AG04449 (cell line): Measurements from ENCODE around the gene TP73.

Source experiments
- CTCF ChIA-PET: fragments of 350-600 bp; formaldehyde crosslinking; extraction: SDS; loops from one replicate; lab custom pipeline; 2021; ENCODE audit warnings: antibody characterized with exemption; lab: Yijun Ruan, JAX
- POLR2A ChIA-PET: fragments of 400-600, 350-600 bp; formaldehyde crosslinking; extraction: SDS; loops from one replicate; lab custom pipeline; 2020; ENCODE audit warnings: antibody characterized with exemption, inconsistent platforms; lab: Yijun Ruan, JAX
- DNase-seq: peaks from one replicate; pipeline ENCODE4 v3.0.0-alpha.2; 2010; ENCODE audit warnings: low read depth, low spot score
- H3K4me3 ChIP-seq: 2 replicates; pipeline ENCODE4 v1.5.1; 2011; ENCODE audit warnings: low read depth, mild to moderate bottlenecking, control low read depth, low read length
- TF ChIP-seq, protein P1 (sequence below): IDR thresholded peaks from one replicate; pipeline ENCODE4 v1.5.1; 2011; ENCODE audit warnings: mild to moderate bottlenecking, moderate library complexity, low read length, control low read depth, inconsistent platforms; ENCODE audit not compliant: insufficient read depth; ENCODE audit errors: missing control alignments

The TP73 gene

DNA sequence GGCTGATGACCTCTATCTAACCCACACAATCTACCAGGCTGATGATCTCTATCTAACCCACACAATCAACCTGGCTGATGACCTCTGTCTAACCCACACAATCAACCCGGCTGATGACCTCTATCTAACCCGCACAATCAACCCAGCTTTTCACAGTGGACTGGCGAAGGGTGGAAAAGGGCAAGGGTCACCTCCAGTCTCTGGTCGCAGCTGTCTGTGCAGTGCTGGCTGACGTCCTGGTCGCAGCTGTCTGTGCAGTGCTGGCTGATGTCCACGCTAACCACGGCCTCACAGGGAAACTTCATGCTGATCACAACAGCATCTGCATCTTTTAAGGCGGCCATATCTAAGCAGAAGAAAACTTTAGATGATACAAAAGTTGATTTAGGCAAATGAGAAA is 87.7 kb downstream of the TP73 start:
- no peak overlapping the region for H3K4me3 ChIP-seq
- DNase-seq, result no peak
- POLR2A ChIA-PET, result no interaction called here
- CTCF ChIA-PET, result interaction anchor here (1.1 to 1.3 kb wide), 3 partner anchors 15 to 44 kb away, joined by 3 read pairs; no protein-coding TSS in a partner anchor
- TF ChIP-seq, protein P1, sequence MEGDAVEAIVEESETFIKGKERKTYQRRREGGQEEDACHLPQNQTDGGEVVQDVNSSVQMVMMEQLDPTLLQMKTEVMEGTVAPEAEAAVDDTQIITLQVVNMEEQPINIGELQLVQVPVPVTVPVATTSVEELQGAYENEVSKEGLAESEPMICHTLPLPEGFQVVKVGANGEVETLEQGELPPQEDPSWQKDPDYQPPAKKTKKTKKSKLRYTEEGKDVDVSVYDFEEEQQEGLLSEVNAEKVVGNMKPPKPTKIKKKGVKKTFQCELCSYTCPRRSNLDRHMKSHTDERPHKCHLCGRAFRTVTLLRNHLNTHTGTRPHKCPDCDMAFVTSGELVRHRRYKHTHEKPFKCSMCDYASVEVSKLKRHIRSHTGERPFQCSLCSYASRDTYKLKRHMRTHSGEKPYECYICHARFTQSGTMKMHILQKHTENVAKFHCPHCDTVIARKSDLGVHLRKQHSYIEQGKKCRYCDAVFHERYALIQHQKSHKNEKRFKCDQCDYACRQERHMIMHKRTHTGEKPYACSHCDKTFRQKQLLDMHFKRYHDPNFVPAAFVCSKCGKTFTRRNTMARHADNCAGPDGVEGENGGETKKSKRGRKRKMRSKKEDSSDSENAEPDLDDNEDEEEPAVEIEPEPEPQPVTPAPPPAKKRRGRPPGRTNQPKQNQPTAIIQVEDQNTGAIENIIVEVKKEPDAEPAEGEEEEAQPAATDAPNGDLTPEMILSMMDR, result no peak

- no peak overlapping the region for H3K4me3 ChIP-seq
- POLR2A ChIA-PET, result no interaction called here
- CTCF ChIA-PET, result interaction anchor here (1.3 kb wide), 1 partner anchor 20 kb away, joined by 3 read pairs; no protein-coding TSS in a partner anchor
- TF ChIP-seq, protein P1, result no peak
- DNase-seq, result no peak
These were observed 88.4 kb downstream of the TP73 start for GRCh38 chr1:3740752-3741151.

GRCh38 chr1:3741566-3742438 is 89.5 kb downstream of the TP73 start:
- CTCF ChIA-PET, result interaction anchor here (1.0 kb wide), 1 partner anchor 17 kb away, joined by 4 read pairs; no protein-coding TSS in a partner anchor
- DNase-seq, result no peak
- TF ChIP-seq, protein P1, result no peak
- H3K4me3 ChIP-seq, result no peak overlapping the region
- POLR2A ChIA-PET, result no interaction called here

GRCh38 chr1:3742439-3743298 is 90.4 kb downstream of the TP73 start:
- ChIA-PET CTCF (interaction anchor here (1.1 kb wide), 1 partner anchor 37 kb away, joined by 3 read pairs; no protein-coding TSS in a partner anchor), POLR2A (no interaction called here)
- TF ChIP-seq, protein P1, result no peak

GRCh38 chr1:3743421-3743820 is 91.1 kb downstream of the TP73 start:
- CTCF ChIA-PET, result interaction anchor here (1.1 kb wide), 1 partner anchor 36 kb away, joined by 3 read pairs; no protein-coding TSS in a partner anchor

More at GRCh38 chr1:3742439-3743298, 90.4 kb downstream of the TP73 start:
- H3K4me3 ChIP-seq, result no peak overlapping the region
- no peak for DNase-seq

More at GRCh38 chr1:3743421-3743820, 91.1 kb downstream of the TP73 start:
- no peak for DNase-seq
- no peak overlapping the region for H3K4me3 ChIP-seq
- POLR2A ChIA-PET, result no interaction called here
- TF ChIP-seq, protein P1, result no peak
